DND-41 (cell line): ENCODE results near the gene PIN4.

Experiments used
- ATAC-seq: fragments of 200-7000 bp; cut with Tn5 transposase; 3 replicates; pipeline ENCODE4 v1.9.1; 2021; ENCODE audit warnings: low read depth; ENCODE audit not compliant: insufficient read depth
- DNase-seq: peaks from one replicate; pipeline ENCODE4 v3.0.0-alpha.2; 2020
- H2AFZ ChIP-seq: 2 replicates; pipeline ENCODE4 v1.6.0; 2012; ENCODE audit warnings: low read depth, low read length
- H3K27ac ChIP-seq: 2 replicates; pipeline ENCODE4 v1.5.1; 2012; ENCODE audit warnings: low read length, inconsistent platforms
- H3K27me3 ChIP-seq: fragments of 200-600 bp; sonication (generic); 2 replicates; pipeline ENCODE4 v1.6.0; 2012; ENCODE audit warnings: low read length, mild to moderate bottlenecking, inconsistent platforms; ENCODE audit not compliant: insufficient read depth, poor library complexity
- H3K36me3 ChIP-seq: 2 replicates; pipeline ENCODE4 v1.5.1; 2012; ENCODE audit warnings: low read length, inconsistent platforms; ENCODE audit not compliant: insufficient read depth
- H3K4me1 ChIP-seq: 2 replicates; pipeline ENCODE4 v1.5.1; 2012; ENCODE audit warnings: mild to moderate bottlenecking, low read length; ENCODE audit not compliant: insufficient read depth
- H3K4me2 ChIP-seq: 2 replicates; pipeline ENCODE4 v1.6.0; 2012; ENCODE audit warnings: mild to moderate bottlenecking, moderate library complexity, low read length, inconsistent platforms; ENCODE audit not compliant: insufficient read depth
- H3K4me3 ChIP-seq, 2 experiments: fragments of 200-600 bp in 1 of 2; shearing (Covaris generic) in 1 of 2; 2 replicates each; pipeline ENCODE4 v1.5.1; 2012 to 2016; ENCODE audit warnings: inconsistent platforms in 2 of 2, low read length in 2 of 2, mild to moderate bottlenecking in 2 of 2, low read depth in 1 of 2, moderate library complexity in 1 of 2
- H3K79me2 ChIP-seq: 2 replicates; pipeline ENCODE4 v1.6.0; 2012; ENCODE audit warnings: low read length, inconsistent platforms; ENCODE audit not compliant: insufficient read depth
- H3K9ac ChIP-seq: 2 replicates; pipeline ENCODE4 v1.6.0; 2012; ENCODE audit warnings: low read depth, mild to moderate bottlenecking, inconsistent platforms, low read length, moderate library complexity
- H3K9me3 ChIP-seq: 2 replicates; pipeline ENCODE4 v1.5.1; 2012; ENCODE audit warnings: low read length, moderate library complexity, mild to moderate bottlenecking, inconsistent platforms; ENCODE audit not compliant: insufficient read depth, severe bottlenecking
- H4K20me1 ChIP-seq: 2 replicates; pipeline ENCODE4 v1.6.0; 2012; ENCODE audit warnings: low read length; ENCODE audit not compliant: insufficient read depth
- EZH2 ChIP-seq: IDR thresholded peaks from 3 replicates; pipeline ENCODE4 v1.6.1; 2012; ENCODE audit warnings: borderline replicate concordance, low read depth, mild to moderate bottlenecking, moderate library complexity, low read length, inconsistent platforms; ENCODE audit not compliant: severe bottlenecking
- TF ChIP-seq, protein P1 (sequence below): IDR thresholded peaks from 2 replicates; pipeline ENCODE4 v1.5.1; 2012; ENCODE audit warnings: borderline replicate concordance, low read length, moderate library complexity, mild to moderate bottlenecking; ENCODE audit not compliant: poor library complexity, severe bottlenecking; ENCODE audit errors: extremely low read depth

PIN4 gene

DNA sequence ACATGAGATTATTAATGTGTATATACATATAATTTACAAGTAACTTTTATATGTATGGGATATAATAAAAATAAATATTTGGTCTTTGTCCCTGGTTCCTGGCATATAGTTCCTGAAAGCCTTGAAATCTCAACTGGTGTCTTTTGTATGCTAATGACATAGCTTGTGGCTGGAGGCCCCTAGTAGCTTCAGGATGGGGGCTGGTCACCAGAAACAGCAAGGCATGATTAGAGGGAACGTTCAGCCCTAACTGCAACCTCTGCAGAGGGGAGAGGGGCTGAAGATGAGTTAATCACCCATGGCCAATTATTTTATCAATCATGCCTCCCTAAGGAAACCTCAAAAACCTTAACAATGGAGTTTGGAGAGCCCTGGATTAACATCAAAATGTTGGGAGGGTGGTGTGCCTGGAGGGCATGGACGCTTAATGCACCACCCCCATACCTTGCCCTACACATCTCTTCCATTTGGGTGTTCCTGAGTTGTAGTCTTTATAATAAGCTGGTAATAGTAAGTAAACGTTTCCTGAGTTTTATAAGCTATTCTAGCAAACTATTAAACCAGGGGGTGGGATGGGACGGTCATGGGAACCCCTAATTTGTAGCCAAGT, 21.3 kb downstream of the PIN4 start:
- no peak overlapping the region for H2AFZ ChIP-seq
- no peak overlapping the region for H3K4me3 ChIP-seq
- H3K9me3 ChIP-seq, result no peaks in the 10 kb centered on the region
- no peak for DNase-seq
- peaks cover 31% of the 10 kb centered on the region; the same call in 1 of the 2 replicates for H3K79me2 ChIP-seq
- ATAC-seq, result no peak
- H3K4me2 ChIP-seq, result no peak overlapping the region
- no peaks in the 10 kb centered on the region for H3K4me1 ChIP-seq
- no peaks in the 10 kb centered on the region for H3K27me3 ChIP-seq
- no peak overlapping the region for H3K27ac ChIP-seq
- TF ChIP-seq, protein P1, sequence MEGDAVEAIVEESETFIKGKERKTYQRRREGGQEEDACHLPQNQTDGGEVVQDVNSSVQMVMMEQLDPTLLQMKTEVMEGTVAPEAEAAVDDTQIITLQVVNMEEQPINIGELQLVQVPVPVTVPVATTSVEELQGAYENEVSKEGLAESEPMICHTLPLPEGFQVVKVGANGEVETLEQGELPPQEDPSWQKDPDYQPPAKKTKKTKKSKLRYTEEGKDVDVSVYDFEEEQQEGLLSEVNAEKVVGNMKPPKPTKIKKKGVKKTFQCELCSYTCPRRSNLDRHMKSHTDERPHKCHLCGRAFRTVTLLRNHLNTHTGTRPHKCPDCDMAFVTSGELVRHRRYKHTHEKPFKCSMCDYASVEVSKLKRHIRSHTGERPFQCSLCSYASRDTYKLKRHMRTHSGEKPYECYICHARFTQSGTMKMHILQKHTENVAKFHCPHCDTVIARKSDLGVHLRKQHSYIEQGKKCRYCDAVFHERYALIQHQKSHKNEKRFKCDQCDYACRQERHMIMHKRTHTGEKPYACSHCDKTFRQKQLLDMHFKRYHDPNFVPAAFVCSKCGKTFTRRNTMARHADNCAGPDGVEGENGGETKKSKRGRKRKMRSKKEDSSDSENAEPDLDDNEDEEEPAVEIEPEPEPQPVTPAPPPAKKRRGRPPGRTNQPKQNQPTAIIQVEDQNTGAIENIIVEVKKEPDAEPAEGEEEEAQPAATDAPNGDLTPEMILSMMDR, result no peak
- no peak for TF ChIP-seq EZH2
- H3K9ac ChIP-seq, result no peak overlapping the region
- peaks cover 39% of the 10 kb centered on the region for H3K36me3 ChIP-seq
- H4K20me1 ChIP-seq, result peaks cover 5% of the 10 kb centered on the region; the same call in 1 of the 2 replicates

DNA sequence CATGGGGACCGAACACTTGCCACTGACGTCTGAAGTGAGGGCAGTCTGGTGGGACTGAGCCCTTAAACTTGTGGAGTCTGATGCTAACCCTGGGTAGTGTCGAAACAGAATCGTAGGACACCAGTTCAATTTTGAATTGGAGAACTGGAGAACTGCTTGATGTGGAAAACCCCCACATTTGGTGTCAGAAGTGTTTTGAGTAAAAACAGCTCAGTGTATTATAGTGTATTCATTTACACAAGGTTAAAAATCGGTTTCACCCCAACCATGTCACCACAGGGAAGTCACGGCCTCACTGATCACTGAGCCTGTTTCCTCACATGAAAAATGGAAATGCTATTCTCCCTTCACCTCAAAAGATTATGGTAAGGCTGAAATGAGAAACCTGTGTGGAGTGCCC, 21.9 kb downstream of the PIN4 start:
- ATAC-seq (no peak), DNase-seq (no peak)
- Histone ChIP-seq H4K20me1 (peaks cover 5% of the 10 kb centered on the region; the same call in 1 of the 2 replicates), H3K27ac (no peak overlapping the region), H3K79me2 (peaks cover 36% of the 10 kb centered on the region; the same call in 1 of the 2 replicates), H3K4me2 (no peak overlapping the region), H3K36me3 (peaks cover 43% of the 10 kb centered on the region), H3K4me3 (no peak overlapping the region), H3K27me3 (no peaks in the 10 kb centered on the region), H3K9ac (no peak overlapping the region), H3K9me3 (no peaks in the 10 kb centered on the region), H2AFZ (no peak overlapping the region), H3K4me1 (no peaks in the 10 kb centered on the region)
- TF ChIP-seq EZH2, result no peak
- TF ChIP-seq, protein P1, result no peak

DNA sequence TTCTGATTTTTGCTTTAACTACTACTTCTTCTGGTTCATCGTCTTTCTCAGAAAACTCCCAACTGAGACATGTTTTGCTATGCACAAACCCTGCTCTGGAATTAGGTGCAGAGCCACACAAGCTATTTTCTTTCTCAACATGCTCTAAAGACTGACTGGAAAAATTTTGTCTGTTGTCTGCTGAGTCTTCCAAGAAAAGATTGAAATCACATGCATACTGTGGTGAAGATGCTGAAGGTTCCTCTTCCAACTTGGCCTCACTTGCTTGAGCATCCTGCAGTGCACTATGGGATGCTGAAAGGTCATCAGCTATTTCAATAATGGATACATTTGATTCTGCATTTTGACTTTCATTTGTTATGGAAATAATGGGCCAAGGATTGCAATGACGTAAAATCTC, 24.1 kb downstream of the PIN4 start:
- Histone ChIP-seq H3K4me2 (no peak overlapping the region), H3K9ac (no peak overlapping the region), H3K36me3 (peaks cover 43% of the 10 kb centered on the region), H3K4me1 (no peaks in the 10 kb centered on the region), H3K9me3 (no peaks in the 10 kb centered on the region), H4K20me1 (peaks cover 8% of the 10 kb centered on the region; the same call in 1 of the 2 replicates), H3K27me3 (no peaks in the 10 kb centered on the region), H3K4me3 (no peak overlapping the region), H3K79me2 (peaks cover 54% of the 10 kb centered on the region), H2AFZ (no peak overlapping the region), H3K27ac (no peak overlapping the region)
- TF ChIP-seq EZH2, result no peak
- TF ChIP-seq, protein P1, result no peak
- no peak for ATAC-seq
- no peak for DNase-seq
